Stimulated activated memory B cell treated with anti-CD40 and anti-IgM and Interleukin-4, amounts not matched to agents 10 μg/mL and 1 μg/mL and 100 μg/mL, for 72 hours (primary cell): ENCODE measurements around the gene ASB6.
"Not testable (repeated sequence)": the region's sequence is repeated elsewhere in the genome, so short reads cannot be mapped to it uniquely, and the experiment has no call there.

Experiments
- ATAC-seq: fragments of 150-1000 bp; cut with Tn5 transposase; 2 replicates; pipeline ENCODE4 v1.10.0; 2021
- H3K27ac Mint-ChIP-seq: one replicate; pipeline ENCODE4 v1.8.0; 2022; ENCODE audit warnings: mild to moderate bottlenecking, mixed read lengths
- H3K27me3 Mint-ChIP-seq: one replicate; pipeline ENCODE4 v1.8.0; 2022; ENCODE audit warnings: mixed read lengths
- H3K36me3 Mint-ChIP-seq: one replicate; pipeline ENCODE4 v1.8.0; 2022; ENCODE audit warnings: mixed read lengths
- H3K4me1 Mint-ChIP-seq: one replicate; pipeline ENCODE4 v1.8.0; 2022; ENCODE audit warnings: mixed read lengths
- H3K4me3 Mint-ChIP-seq: one replicate; pipeline ENCODE4 v1.8.0; 2022; ENCODE audit warnings: mild to moderate bottlenecking, moderate library complexity, mixed read lengths
- H3K9me3 Mint-ChIP-seq: one replicate; pipeline ENCODE4 v1.8.0; 2022; ENCODE audit warnings: mixed read lengths

Gene ASB6

DNA sequence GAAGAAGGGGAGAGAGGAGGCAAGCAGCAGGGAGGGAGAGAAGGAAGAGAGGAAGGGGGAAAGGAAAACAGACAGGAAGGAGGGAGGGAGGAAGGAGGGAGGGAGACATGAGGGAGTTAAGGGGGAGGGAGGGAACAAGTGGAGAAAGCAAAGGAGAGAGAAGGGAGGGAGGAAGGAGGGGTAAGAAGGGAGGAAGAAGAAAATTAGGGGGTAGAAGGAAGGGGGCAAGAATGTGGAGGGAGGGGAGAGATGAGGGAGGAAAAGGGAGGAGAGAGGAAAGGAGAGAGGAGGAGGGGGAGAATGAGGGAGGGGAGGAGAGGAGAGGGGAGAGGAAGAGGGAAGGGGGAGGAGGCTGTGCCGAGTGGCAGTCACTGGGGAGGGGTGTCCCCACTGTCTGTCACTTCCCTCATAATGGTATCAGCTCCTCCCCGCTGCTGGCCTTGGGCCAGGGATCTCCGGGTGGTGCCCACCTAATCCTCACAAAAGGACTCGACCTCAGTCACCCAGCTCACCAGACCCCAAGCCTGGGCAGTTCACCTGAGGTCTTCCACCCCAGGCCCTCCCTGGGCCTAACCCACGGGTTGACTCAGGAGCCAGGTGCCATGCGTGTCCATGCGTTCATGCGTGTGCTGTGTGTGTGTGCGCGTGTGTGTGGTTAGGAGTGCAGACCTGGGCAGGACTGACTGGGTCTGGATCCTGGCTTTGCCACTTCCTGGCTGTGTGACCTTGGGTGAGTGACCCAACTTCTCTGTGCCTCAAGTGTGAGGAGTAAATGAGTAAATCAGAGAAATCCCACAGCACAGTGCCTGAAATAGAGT is 39.1 kb downstream of the ASB6 start:
- Mint-ChIP-seq H3K4me1 (peaks cover 39% of the 10 kb centered on the region), H3K9me3 (no peaks in the 10 kb centered on the region), H3K27me3 (peaks cover 43% of the 10 kb centered on the region), H3K36me3 (no peaks in the 10 kb centered on the region), H3K27ac (no peak overlapping the region), H3K4me3 (no peak overlapping the region)
- ATAC-seq: peak; percentile 37

DNA sequence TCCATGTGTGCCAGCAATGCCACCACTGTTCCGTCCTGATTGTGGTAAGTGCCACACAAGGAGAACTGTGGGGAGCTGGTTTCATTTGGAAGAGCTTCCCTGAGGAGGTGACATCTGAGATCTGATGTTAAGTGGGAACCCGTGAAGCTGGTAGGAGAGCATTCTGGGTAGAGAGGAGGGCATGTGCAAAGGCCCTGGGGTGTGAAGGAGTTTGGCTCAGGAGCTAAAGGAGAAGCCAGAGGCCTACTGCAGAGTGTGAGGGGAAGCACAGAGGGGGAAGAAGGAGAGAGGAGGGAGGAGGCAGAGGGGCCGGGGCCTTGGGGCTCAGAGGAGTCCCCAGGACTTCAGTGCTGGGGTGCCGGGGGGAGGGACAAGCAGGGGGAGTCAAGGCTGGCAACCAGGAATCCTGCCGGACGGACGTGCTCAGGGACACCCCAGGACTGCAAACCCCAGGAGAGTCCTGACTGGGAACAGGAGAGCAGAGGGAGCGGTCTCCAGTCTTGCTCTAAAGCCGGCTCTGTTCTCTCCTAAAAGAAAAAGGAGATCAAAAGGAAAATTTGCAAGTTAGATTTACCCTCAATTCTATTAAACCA is 40.8 kb downstream of the ASB6 start:
- ATAC-seq: no peak
- H3K4me1 Mint-ChIP-seq: peaks cover 34% of the 10 kb centered on the region
- no peak overlapping the region for H3K4me3 Mint-ChIP-seq
- H3K9me3 Mint-ChIP-seq: no peaks in the 10 kb centered on the region
- H3K27ac Mint-ChIP-seq: no peak overlapping the region
- no peaks in the 10 kb centered on the region for H3K36me3 Mint-ChIP-seq
- peaks cover 52% of the 10 kb centered on the region for H3K27me3 Mint-ChIP-seq

DNA sequence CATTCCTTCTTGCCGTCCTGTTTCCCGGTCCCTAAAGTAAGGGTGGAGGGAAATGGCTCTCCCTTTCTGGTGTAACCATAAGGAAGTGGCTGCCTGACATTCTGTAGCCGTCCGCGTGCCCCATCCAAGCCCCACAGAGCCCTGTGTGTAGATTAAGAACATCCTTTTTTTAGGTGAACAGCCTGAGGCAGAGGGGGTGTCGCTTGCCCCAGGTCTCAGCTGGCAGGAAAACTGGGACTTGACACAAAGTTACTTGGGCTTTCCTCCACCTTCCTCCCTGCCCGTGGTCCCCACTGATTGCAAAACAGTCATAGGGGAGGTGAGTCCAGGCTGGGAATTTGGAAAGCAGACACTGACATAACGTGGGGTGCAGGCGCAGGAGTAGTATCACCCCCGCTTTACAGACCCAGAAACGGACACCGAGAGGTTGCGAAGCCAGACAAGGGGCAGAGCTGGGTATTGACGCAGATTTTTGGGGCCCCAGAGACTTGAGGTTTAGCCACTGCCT is 43.8 kb downstream of the ASB6 start:
- peaks cover 42% of the 10 kb centered on the region for H3K4me1 Mint-ChIP-seq
- ATAC-seq: no peak

DNA sequence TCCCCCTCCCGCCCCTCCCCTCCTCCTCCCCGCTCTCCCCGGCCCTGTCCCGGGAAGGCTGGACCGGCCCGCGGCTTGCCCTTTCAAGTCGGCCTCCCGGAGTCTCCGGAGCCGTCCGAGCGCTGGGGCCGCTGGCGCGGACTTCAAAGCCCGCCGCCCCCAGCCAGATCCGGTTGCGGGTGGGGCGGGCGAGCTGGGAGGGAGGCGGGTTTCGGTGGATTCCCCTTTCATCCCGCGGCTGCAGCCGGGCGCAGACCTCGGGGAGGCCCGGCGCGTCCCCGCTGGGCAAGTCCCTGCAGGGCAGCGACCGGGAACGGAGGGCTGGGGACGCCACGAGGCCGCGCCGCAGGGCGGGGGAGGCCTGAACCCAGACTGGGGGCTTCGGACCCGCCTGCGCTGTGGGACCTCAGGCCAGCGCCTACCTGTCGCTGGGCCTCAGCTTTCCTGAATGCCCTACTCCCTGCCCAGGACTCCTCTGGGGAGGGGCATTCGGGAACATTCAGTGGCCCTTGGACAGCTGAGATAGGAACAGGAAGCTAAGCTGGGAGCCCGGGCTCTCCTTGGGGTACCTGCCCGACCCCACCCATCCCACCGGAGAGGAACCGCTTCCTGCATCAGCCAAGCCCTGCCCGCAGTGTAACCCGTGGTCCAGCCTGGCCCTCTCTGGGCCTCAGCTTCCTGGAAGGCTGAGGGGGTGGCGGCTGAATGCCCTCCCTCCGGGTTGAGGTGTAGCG is 44.4 kb downstream of the ASB6 start:
- Mint-ChIP-seq H3K4me1 (peaks cover 36% of the 10 kb centered on the region), H3K36me3 (no peaks in the 10 kb centered on the region), H3K4me3 (no peak overlapping the region), H3K27ac (no peak overlapping the region), H3K27me3 (peaks cover 82% of the 10 kb centered on the region), H3K9me3 (no peaks in the 10 kb centered on the region)
- peak; percentile 35 for ATAC-seq

More for the DNA sequence above, 43.8 kb downstream of the ASB6 start:
- Mint-ChIP-seq H3K36me3 (no peaks in the 10 kb centered on the region), H3K9me3 (no peaks in the 10 kb centered on the region), H3K27me3 (peaks cover 82% of the 10 kb centered on the region), H3K27ac (no peak overlapping the region), H3K4me3 (peak overlapping the region; percentile 6)

DNA sequence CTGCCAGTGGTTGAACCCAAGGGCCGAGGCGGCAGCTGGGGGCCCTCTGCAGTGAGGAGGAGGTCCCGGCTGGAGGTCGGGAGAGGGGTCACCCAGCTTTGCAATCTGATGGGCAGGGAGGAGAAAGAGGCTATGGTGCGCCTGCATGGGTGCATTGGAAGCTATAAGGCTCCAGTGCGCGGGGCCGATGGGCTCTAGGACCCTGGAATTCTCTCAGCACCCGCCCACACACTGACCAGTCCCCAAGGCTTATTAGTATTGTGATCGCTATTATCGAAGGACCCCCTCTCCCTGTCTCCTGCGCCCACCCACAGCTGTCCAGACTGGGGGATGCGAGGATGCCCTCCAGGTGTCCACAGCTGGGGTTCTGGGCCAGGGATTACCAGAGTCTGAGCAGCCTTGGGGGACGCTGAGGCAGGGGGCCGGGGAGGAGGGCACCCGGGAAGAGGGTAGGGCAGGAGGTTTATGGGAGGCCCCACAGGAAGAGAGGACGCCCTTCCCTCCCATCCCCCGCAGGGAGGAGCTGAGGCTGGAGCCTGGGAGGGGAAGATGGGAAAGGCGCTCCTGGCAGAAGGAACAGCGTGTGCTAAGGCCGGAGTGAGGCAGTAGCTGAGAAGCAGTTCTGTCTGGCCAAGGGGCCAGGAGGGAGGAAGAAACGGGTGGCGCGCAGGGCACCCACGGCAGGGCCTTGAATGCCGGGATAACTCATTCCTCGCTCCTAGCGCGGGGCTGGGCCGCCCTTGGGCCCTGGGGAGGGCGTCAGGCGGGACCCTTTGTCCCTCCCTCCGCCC is 45.2 kb downstream of the ASB6 start:
- peak overlapping the region; percentile 9 for H3K27ac Mint-ChIP-seq
- peaks cover 82% of the 10 kb centered on the region for H3K27me3 Mint-ChIP-seq
- H3K4me3 Mint-ChIP-seq: no peak overlapping the region
- ATAC-seq: peak; percentile 17
- peaks cover 31% of the 10 kb centered on the region for H3K4me1 Mint-ChIP-seq
- no peaks in the 10 kb centered on the region for H3K36me3 Mint-ChIP-seq
- H3K9me3 Mint-ChIP-seq: no peaks in the 10 kb centered on the region

DNA sequence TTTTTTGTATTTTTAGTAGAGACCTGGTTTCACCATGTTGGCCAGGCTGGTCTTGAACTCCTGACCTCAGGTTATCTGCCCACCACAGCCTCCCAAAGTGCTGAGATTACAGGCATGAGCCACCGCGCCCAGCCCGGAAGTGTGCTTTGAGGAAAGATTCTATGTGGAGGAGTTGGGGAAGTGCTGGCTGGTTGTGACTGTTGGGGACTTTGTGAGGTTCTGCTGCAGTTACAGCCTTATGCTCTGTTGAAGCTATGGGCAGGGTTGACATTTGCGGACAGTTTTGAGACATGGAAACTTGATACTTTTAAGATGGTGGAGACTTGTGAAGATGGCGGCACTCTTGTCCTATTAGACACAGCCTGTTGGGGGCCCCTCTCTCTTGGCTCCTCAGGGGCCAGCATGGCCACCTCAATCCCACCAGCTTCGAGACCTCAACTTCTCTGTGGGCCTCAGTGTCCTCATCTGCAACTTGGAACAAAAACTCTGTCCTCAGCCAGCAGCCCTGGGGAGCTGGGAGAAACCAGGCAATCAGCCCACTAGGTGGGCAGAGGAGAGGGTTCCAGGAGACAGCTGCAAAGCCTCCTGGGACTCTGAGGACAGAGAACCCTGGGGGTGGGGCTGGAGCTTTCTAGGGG is 45.9 kb downstream of the ASB6 start:
- peak overlapping the region; percentile 9 for H3K27ac Mint-ChIP-seq
- no peaks in the 10 kb centered on the region for H3K36me3 Mint-ChIP-seq
- no peaks in the 10 kb centered on the region for H3K9me3 Mint-ChIP-seq
- ATAC-seq: no peak
- peaks cover 79% of the 10 kb centered on the region for H3K27me3 Mint-ChIP-seq
- H3K4me1 Mint-ChIP-seq: peaks cover 31% of the 10 kb centered on the region
- no peak overlapping the region for H3K4me3 Mint-ChIP-seq

DNA sequence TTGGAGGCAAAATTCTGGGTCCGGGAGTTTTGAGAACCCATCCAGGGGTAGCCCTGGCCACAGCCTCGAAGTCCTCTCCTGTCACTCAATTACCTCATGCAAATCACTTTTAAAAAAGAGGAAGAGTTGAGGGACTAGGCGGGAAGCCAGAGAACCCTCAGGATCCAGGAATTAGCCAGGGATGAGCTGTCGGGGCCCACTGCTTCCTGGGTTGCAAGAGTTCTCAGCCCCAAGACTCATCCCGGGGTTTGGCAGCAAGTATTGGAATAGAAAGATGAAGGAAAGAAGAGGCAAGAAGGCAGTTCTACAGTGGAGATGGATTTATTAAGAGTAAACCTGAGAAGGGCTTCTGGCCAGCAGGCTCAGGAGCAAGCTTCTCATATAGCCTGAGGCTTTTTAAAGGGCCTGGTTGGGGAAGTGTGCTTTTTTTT is 46.6 kb downstream of the ASB6 start:
- peaks cover 31% of the 10 kb centered on the region for H3K4me1 Mint-ChIP-seq
- ATAC-seq: no peak
- H3K4me3 Mint-ChIP-seq: no peak overlapping the region
- H3K9me3 Mint-ChIP-seq: no peaks in the 10 kb centered on the region
- peaks cover 79% of the 10 kb centered on the region for H3K27me3 Mint-ChIP-seq
- no peaks in the 10 kb centered on the region for H3K36me3 Mint-ChIP-seq
- peak overlapping the region; percentile 9 for H3K27ac Mint-ChIP-seq

DNA sequence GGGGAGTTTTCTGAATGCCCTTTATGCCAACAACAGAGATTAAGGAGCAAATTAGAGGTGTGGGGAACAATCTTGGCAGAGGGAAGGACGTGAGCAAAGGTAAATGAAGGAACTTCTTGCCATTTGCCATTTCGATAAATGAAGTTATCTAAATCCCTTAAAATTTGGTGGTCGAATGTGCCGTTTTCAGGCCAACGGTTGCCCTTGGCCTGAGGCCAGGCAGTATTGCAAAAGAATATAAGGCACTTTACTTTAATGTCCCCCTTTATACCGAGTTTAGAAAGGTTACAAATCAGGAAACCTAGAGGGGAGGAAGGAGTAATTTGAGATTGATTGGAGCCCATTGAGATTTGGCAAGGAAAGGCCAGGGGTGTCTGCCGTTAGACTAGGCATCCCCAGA is 47.3 kb downstream of the ASB6 start:
- Mint-ChIP-seq H3K36me3 (no peaks in the 10 kb centered on the region), H3K27ac (no peak overlapping the region), H3K4me3 (no peak overlapping the region), H3K4me1 (peaks cover 31% of the 10 kb centered on the region), H3K27me3 (peaks cover 84% of the 10 kb centered on the region), H3K9me3 (no peaks in the 10 kb centered on the region)
- ATAC-seq: no peak

DNA sequence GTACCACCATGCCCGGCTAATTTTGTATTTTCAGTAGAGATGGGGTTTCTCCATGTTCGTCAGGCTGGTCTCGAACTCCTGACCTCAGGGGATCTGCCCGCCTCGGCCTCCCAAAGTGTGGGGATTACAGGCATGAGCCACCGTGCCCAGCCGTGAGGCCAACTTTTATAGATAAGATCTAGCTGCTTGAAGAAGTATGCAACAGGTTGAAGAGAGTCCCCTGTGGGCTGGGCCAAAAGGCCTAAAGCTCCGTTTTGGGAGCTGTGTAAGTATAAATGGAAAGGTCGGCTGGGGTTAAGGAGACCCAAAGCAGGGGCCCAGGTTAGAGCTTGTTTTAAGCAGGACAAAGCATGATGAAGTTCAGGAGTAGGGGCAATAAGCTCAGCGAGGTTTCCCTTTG is 49.2 kb downstream of the ASB6 start:
- not testable (repeated sequence) for H3K36me3 Mint-ChIP-seq, H3K4me3 Mint-ChIP-seq, H3K27ac Mint-ChIP-seq, ATAC-seq, H3K9me3 Mint-ChIP-seq
- Mint-ChIP-seq H3K27me3 (peaks cover 87% of the 10 kb centered on the region), H3K4me1 (peaks cover 20% of the 10 kb centered on the region)

DNA sequence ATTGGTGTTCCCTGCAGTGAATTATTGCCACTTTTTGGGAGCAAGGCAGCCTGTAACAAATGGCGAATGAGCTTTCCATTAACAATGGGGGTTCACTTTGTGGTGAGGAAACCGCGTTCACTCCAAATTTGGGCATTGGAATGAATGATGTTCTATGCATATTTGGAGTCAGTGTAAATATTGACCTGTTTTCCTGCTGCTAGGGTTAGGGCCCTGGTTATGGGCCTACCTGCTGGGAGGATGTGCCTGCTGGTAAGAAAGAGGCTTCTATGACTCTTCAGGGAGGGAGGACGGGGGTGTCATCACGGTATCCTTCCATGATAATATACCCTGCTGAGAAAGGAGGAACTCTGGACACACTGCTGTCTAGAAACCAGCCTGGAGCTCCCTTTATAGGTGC is 50.0 kb downstream of the ASB6 start:
- Mint-ChIP-seq H3K4me3 (no peak overlapping the region), H3K4me1 (peaks cover 20% of the 10 kb centered on the region), H3K27me3 (peaks cover 95% of the 10 kb centered on the region), H3K36me3 (no peaks in the 10 kb centered on the region), H3K27ac (no peak overlapping the region), H3K9me3 (no peaks in the 10 kb centered on the region)
- ATAC-seq: no peak

DNA sequence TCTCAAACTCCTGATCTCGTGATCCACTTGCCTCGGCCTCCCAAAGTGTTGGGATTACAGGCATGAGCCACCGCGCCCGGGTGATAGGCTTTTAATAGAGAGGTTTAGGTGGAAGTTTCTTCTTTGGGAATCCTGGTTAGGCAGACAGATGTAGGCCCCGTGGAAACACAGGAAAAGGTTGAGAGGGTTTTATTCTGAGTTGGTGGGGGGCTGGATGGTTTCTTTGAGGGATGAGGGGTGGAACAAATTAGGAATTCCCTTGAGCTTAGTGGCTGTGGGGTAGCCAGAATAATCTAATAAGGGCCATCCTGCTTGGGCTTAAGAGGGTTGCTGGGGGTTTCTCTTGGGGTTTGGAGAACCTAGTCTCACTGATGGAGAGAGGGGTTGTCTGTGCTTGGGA is 51.5 kb downstream of the ASB6 start:
- Mint-ChIP-seq H3K4me1 (peaks cover 11% of the 10 kb centered on the region), H3K36me3 (no peaks in the 10 kb centered on the region), H3K4me3 (no peak overlapping the region), H3K27me3 (peaks cover 81% of the 10 kb centered on the region), H3K9me3 (no peaks in the 10 kb centered on the region), H3K27ac (no peak overlapping the region)
- ATAC-seq: no peak

DNA sequence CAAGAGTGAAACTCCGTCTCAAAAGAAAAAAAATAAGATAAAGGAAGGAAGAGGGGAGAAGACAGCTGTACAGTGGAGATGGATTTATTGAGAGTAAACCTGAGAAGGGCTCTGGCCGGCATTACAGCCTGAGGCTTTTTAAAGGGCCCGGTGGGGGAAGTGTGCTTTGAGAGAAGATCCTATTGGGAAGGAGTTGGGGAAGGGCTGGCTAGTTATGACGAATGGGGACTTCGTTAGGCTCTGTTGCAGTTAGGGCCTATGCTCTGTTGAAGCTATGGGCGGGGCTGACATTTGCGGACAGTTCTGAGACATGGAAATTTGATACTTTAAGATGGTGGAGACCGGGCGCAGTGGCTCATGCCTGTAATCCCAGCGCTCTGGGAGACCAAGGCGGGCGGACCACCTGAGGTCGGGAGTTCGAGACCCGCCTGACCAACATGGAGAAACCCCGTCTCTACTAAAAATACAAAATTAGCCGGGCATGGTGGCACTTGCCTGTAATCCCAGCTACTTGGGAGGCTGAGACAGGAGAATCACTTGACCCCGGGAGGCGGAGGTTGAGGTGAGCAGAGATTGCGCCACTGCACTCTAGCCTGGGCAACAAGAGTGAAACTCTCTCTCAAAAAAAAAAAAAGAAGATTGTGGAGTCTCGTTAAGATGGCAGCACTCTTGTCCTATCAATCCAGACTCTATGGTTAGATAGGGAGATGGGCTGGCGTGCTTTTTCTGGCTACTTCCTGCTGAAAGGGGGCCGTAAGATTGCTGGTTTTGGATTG is 54.3 kb downstream of the ASB6 start:
- ATAC-seq: no peak
- Mint-ChIP-seq H3K9me3 (no peaks in the 10 kb centered on the region), H3K27me3 (peaks cover 53% of the 10 kb centered on the region), H3K4me3 (no peak overlapping the region), H3K36me3 (no peaks in the 10 kb centered on the region), H3K27ac (no peak overlapping the region), H3K4me1 (peaks cover 12% of the 10 kb centered on the region)

DNA sequence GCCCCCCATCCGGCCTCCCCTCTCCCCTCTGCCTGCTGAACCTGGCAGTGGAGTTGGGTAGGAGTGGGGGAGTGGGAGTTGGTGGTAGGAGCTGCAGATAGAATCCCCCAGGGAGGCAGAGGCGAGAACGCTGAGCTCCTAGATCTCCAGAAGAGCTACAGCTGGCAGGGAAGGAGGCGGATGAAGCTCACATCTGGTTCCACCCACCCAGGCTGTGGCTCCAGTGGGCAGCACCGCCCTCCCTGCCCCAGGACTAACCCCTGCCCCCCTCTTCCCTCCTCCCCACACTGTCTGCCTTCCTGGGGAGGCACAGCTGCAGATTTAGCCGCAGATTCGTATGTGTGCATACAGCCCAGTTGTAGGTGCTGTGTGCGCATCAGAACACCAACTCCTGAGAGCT is 55.3 kb downstream of the ASB6 start:
- H3K36me3 Mint-ChIP-seq: no peaks in the 10 kb centered on the region
- no peak overlapping the region for H3K4me3 Mint-ChIP-seq
- no peak overlapping the region for H3K27ac Mint-ChIP-seq
- H3K9me3 Mint-ChIP-seq: no peaks in the 10 kb centered on the region
- peaks cover 12% of the 10 kb centered on the region for H3K4me1 Mint-ChIP-seq
- no peak for ATAC-seq
- H3K27me3 Mint-ChIP-seq: peaks cover 44% of the 10 kb centered on the region

DNA sequence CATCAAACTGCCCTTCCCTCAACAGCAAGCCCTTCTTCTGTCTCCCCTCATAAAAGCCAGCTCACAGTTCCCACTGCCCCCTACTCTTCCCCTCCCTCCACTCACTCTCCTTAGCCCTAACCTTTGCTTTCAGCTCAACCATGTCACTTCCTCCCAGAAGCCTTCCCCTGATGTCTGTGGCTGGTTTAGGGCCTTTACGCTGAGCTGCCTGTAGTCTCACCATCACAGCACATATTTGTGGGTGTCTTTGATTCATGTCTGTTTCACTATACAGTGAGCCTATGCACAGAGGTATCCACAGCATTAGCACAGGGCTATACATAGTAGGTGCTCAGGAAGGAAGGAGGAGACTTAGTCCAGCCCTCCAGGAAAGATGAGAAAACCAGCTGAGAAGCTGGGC is 55.7 kb downstream of the ASB6 start:
- Mint-ChIP-seq H3K9me3 (no peaks in the 10 kb centered on the region), H3K4me3 (no peak overlapping the region), H3K27me3 (peaks cover 44% of the 10 kb centered on the region), H3K36me3 (no peaks in the 10 kb centered on the region), H3K4me1 (peaks cover 12% of the 10 kb centered on the region), H3K27ac (no peak overlapping the region)
- ATAC-seq: peak; percentile 14
